Measurements from ENCODE around the gene RNF10. TPM values are rescaled to one million over a fixed set of nuclear protein-coding genes. Genes with fewer than 3 reads are reported as not detected.

Gene RNF10
- total RNA-seq, 1 experiment from 2014 or later: 153 TPM

DNA sequence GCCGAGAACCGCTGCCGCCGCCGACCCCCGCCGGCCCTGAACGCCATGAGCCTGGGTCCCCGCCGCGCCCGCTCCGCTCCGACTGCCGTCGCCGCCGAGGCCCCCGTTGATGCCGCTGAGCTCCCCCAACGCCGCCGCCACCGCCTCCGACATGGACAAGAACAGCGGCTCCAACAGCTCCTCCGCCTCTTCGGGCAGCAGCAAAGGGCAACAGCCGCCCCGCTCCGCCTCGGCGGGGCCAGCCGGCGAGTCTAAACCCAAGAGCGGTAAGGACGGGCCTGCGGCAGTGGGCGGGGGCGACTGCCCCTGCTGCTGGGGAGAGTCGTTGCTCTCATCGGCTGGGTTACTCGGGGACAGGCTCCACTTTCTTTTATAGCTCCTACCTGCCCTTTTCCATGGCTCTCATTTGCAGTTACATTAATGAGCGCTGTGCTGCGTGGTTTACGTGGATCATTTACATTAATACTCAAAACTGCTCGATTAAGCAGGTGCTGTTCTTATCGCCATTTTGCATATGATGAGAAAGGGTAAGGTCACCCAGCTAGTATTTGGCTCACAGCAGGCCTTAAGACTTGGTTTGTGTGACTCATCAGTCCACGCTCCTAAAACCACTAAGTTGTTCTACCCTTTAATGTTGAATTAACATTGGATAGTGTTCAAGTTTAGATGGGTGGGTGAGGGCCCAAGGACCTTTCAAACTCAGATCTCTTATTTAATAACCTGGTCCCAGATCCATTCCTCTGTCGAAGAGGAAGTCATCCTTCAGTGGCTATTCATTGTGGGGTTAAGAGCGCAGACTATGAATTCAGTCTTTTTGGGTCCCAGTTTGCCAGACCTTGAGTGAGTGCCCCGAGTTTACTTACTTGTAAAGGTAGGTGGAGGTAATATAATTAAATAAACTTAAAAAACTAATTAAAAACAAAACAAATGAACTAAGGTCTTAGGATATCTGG lies 823 bp downstream of the RNF10 start:
- peaks cover 38% of the 10 kb centered on the region; the same call in 1 of the 2 replicates for H3K79me2 ChIP-seq (ENCODE audit: insufficient read depth, low read length)
- H3K4me2 ChIP-seq (ENCODE audit: insufficient read depth, insufficient read length, low read length): peak overlapping the region; percentile 79
- no peaks in the 10 kb centered on the region for H3K9me3 ChIP-seq (ENCODE audit: control insufficient read depth, low read depth, low read length)
- H3K23me2 ChIP-seq (ENCODE audit: insufficient read length, low read depth, low read length, poor library complexity, severe bottlenecking): peaks cover 6% of the 10 kb centered on the region
- peaks cover 2% of the 10 kb centered on the region for H4K20me1 ChIP-seq (ENCODE audit: control insufficient read depth, insufficient read depth, insufficient read length)
- H3K27me3 ChIP-seq (ENCODE audit: insufficient read depth, low read length): no peaks in the 10 kb centered on the region
- Mint-ChIP-seq H3K27ac (peak overlapping the region; percentile 40 to 95 (median 91); a peak in 5 of 7 replicates), H3K36me3 (ENCODE audit: insufficient read depth in 1 of 3, low read depth in 3 of 3) (peaks cover 9 to 21% (median 18%) of the 10 kb centered on the region in 3 experiments; a peak in 6 of 7 replicates), H3K9me3 (no peaks in the 10 kb centered on the region), H3K27me3 (ENCODE audit: low read depth) (no peaks in the 10 kb centered on the region), H3K4me1 (peaks cover 20 to 35% of the 10 kb centered on the region in 2 experiments), H3K4me3 (peak overlapping the region; percentile 94 to 95)
- no peak overlapping the region for H4K5ac ChIP-seq (ENCODE audit: insufficient read length, low read depth, low read length)
- H3K14ac ChIP-seq (ENCODE audit: insufficient read depth, low read length): peak overlapping the region; percentile 70
- TF ChIP-seq, protein P1, sequence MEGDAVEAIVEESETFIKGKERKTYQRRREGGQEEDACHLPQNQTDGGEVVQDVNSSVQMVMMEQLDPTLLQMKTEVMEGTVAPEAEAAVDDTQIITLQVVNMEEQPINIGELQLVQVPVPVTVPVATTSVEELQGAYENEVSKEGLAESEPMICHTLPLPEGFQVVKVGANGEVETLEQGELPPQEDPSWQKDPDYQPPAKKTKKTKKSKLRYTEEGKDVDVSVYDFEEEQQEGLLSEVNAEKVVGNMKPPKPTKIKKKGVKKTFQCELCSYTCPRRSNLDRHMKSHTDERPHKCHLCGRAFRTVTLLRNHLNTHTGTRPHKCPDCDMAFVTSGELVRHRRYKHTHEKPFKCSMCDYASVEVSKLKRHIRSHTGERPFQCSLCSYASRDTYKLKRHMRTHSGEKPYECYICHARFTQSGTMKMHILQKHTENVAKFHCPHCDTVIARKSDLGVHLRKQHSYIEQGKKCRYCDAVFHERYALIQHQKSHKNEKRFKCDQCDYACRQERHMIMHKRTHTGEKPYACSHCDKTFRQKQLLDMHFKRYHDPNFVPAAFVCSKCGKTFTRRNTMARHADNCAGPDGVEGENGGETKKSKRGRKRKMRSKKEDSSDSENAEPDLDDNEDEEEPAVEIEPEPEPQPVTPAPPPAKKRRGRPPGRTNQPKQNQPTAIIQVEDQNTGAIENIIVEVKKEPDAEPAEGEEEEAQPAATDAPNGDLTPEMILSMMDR (conservative IDR thresholded peaks at IDR 0.05): peak; percentile 20; the same call in 1 of the 3 replicates
- H3K27ac ChIP-seq (ENCODE audit: insufficient read length, low read depth, low read length): no peak overlapping the region
- no peak overlapping the region for H3T11ph ChIP-seq (ENCODE audit: low read length)
- H3K18ac ChIP-seq (ENCODE audit: insufficient read length, low read depth, low read length): peak overlapping the region; percentile 27
- H3K4ac ChIP-seq (ENCODE audit: low read depth, low read length): no peak overlapping the region
- H2AK5ac ChIP-seq (ENCODE audit: insufficient read length, low read length): no peak overlapping the region
- H2BK15ac ChIP-seq (ENCODE audit: low read depth, low read length): no peak overlapping the region
- no peak overlapping the region for H3K23ac ChIP-seq (ENCODE audit: insufficient read length, low read depth, low read length)
- DNase-seq: peak; percentile 58
- H2BK20ac ChIP-seq (ENCODE audit: low read depth, low read length, poor library complexity, severe bottlenecking): no peak overlapping the region
- H3K79me1 ChIP-seq (ENCODE audit: insufficient read depth, low read depth, low read length, poor library complexity, severe bottlenecking): no peaks in the 10 kb centered on the region
- H2BK12ac ChIP-seq (ENCODE audit: insufficient read length, low read depth, low read length): no peak overlapping the region
- H2BK5ac ChIP-seq (ENCODE audit: insufficient read length, low read length): no peak overlapping the region
- H4K91ac ChIP-seq (ENCODE audit: insufficient read length, low read depth, low read length): no peak overlapping the region
- H3K9ac ChIP-seq (ENCODE audit: extremely low read depth, insufficient read length, low read length): peak overlapping the region; percentile 53
- no CpG with 5 or more reads among the region's 52 CpGs for WGBS (ENCODE audit: extremely low coverage, insufficient read length, low lambda C conversion rate)
- no peaks in the 10 kb centered on the region for H3K4me1 ChIP-seq (ENCODE audit: insufficient read depth, low read length)
- H2BK120ac ChIP-seq (ENCODE audit: low read depth, low read length, poor library complexity, severe bottlenecking): no peak overlapping the region
- no peak overlapping the region for H4K8ac ChIP-seq (replicated peaks; ENCODE audit: insufficient read length, low read depth, low read length)
- H2AFZ ChIP-seq (ENCODE audit: low read length): no peak overlapping the region
- no peak overlapping the region for H3K56ac ChIP-seq (ENCODE audit: insufficient read length, low read depth, low read length)

All from H9 (cell line).